Trophoblast cell (in vitro differentiated cells and primary cell): ENCODE data around the gene LRTM2.

Source experiments
- DNase-seq, 2 donors: peaks; one replicate each; pipeline ENCODE4 v3.0.0-alpha.2; 2016
- H2AFZ ChIP-seq: 2 replicates; pipeline ENCODE4 v1.6.1; 2013; ENCODE audit warnings: low read length, moderate library complexity, mild to moderate bottlenecking; ENCODE audit not compliant: insufficient read depth, poor library complexity
- H2AK5ac ChIP-seq: 2 replicates; pipeline ENCODE4 v1.6.1; 2013; ENCODE audit warnings: mild to moderate bottlenecking, low read length
- H2BK120ac ChIP-seq: 2 replicates; pipeline ENCODE4 v1.6.1; 2013; ENCODE audit warnings: low read length, mild to moderate bottlenecking, moderate library complexity; ENCODE audit not compliant: insufficient read depth, poor library complexity
- H2BK12ac ChIP-seq: 2 replicates; pipeline ENCODE4 v1.6.1; 2013; ENCODE audit warnings: mild to moderate bottlenecking, low read length, moderate library complexity
- H2BK5ac ChIP-seq: 2 replicates; pipeline ENCODE4 v1.6.1; 2013; ENCODE audit warnings: low read length, low read depth, moderate library complexity, mild to moderate bottlenecking; ENCODE audit not compliant: poor library complexity
- H3K14ac ChIP-seq: 2 replicates; pipeline ENCODE4 v1.6.1; 2013; ENCODE audit warnings: mild to moderate bottlenecking, low read length
- H3K18ac ChIP-seq: 2 replicates; pipeline ENCODE4 v1.6.1; 2013; ENCODE audit warnings: mild to moderate bottlenecking, low read length
- H3K23ac ChIP-seq: 2 replicates; pipeline ENCODE4 v1.6.1; 2013; ENCODE audit warnings: low read length
- H3K27ac ChIP-seq: 2 replicates; pipeline ENCODE4 v1.5.1; 2013; ENCODE audit warnings: low read depth, mild to moderate bottlenecking, inconsistent platforms, low read length, moderate library complexity
- H3K27me3 ChIP-seq: 2 replicates; pipeline ENCODE4 v1.6.1; 2013; ENCODE audit warnings: inconsistent platforms, mild to moderate bottlenecking, low read length, moderate library complexity; ENCODE audit not compliant: insufficient read depth
- H3K36me3 ChIP-seq, 2 experiments: 1 replicate in 1 of 2; 2 replicates in 1 of 2; pipeline ENCODE4 v1.6.1; 2013; ENCODE audit warnings: low read length in 2 of 2, mild to moderate bottlenecking in 2 of 2, moderate library complexity in 1 of 2; ENCODE audit not compliant: insufficient read depth in 2 of 2, control insufficient read depth in 1 of 2
- H3K4ac ChIP-seq: 2 replicates; pipeline ENCODE4 v1.6.1; 2013; ENCODE audit warnings: low read depth, mild to moderate bottlenecking, low read length, moderate library complexity
- H3K4me1 ChIP-seq, 2 experiments: 1 replicate in 1 of 2; 2 replicates in 1 of 2; pipeline ENCODE4 v1.6.1; 2013; ENCODE audit warnings: low read length in 2 of 2, mild to moderate bottlenecking in 2 of 2, moderate library complexity in 1 of 2; ENCODE audit not compliant: insufficient read depth in 2 of 2, control insufficient read depth in 1 of 2
- H3K4me2 ChIP-seq: 2 replicates; pipeline ENCODE4 v1.6.1; 2013; ENCODE audit warnings: inconsistent platforms, mild to moderate bottlenecking, low read length, moderate library complexity
- H3K4me3 ChIP-seq: 2 replicates; pipeline ENCODE4 v1.5.1; 2013; ENCODE audit warnings: mild to moderate bottlenecking, low read depth, low read length, inconsistent platforms
- H3K79me1 ChIP-seq: one replicate; pipeline ENCODE4 v1.6.1; 2013; ENCODE audit warnings: low read length
- H3K79me2 ChIP-seq: 2 replicates; pipeline ENCODE4 v1.6.1; 2013; ENCODE audit warnings: low read length, mild to moderate bottlenecking; ENCODE audit not compliant: control insufficient read depth, insufficient read depth, poor library complexity
- H3K9ac ChIP-seq: 2 replicates; pipeline ENCODE4 v1.6.1; 2013; ENCODE audit warnings: mild to moderate bottlenecking, low read length
- H3K9me3 ChIP-seq: 2 replicates; pipeline ENCODE4 v1.6.1; 2013; ENCODE audit warnings: low read depth, mild to moderate bottlenecking, control low read depth, inconsistent platforms, low read length; ENCODE audit not compliant: insufficient read depth
- H4K12ac ChIP-seq: 2 replicates; pipeline ENCODE4 v1.6.1; 2013; ENCODE audit warnings: low read depth, mild to moderate bottlenecking, low read length, moderate library complexity
- H4K8ac ChIP-seq: 2 replicates; pipeline ENCODE4 v1.6.1; 2013; ENCODE audit warnings: low read depth, mild to moderate bottlenecking, low read length, moderate library complexity
- H4K91ac ChIP-seq: one replicate; pipeline ENCODE4 v1.6.1; 2013; ENCODE audit warnings: low read depth, mild to moderate bottlenecking, low read length, moderate library complexity
- WGBS: extraction: QIAGEN DNeasy Blood & Tissue Kit; methylation state at CpG from one replicate; pipeline ENCODE4 v1.1.7; 2013; ENCODE audit warnings: missing lambda C conversion rate; ENCODE audit not compliant: insufficient read length, insufficient coverage; ENCODE audit errors: extremely low coverage; 5-methylcytosine and 5-hydroxymethylcytosine counted together

The LRTM2 gene

GRCh38 chr12:1793426-1794210 lies 26.7 kb upstream of the LRTM2 start:
- Histone ChIP-seq H3K4me1 (peaks cover 5 to 6% of the 10 kb centered on the region in 2 experiments), H3K4me2 (no peak overlapping the region), H3K18ac (no peak overlapping the region), H3K27ac (no peak overlapping the region), H3K14ac (no peak overlapping the region), H3K23ac (no peak overlapping the region), H2AK5ac (no peak overlapping the region), H3K9ac (no peak overlapping the region), H2BK5ac (no peak overlapping the region), H3K27me3 (no peaks in the 10 kb centered on the region), H3K9me3 (no peaks in the 10 kb centered on the region), H2AFZ (no peak overlapping the region), H4K91ac (no peak overlapping the region), H4K12ac (no peak overlapping the region), H3K4ac (no peak overlapping the region), H3K4me3 (no peak overlapping the region), H2BK12ac (no peak overlapping the region), H3K79me2 (no peaks in the 10 kb centered on the region), H3K36me3 (peaks cover 0 to 3% of the 10 kb centered on the region in 2 experiments), H4K8ac (no peak overlapping the region), H3K79me1 (no peaks in the 10 kb centered on the region), H2BK120ac (no peak overlapping the region)
- no peak for DNase-seq
- no CpG with 5 or more reads among the region's 26 CpGs for WGBS

- Histone ChIP-seq H3K18ac (no peak overlapping the region), H3K9me3 (no peaks in the 10 kb centered on the region), H2BK5ac (no peak overlapping the region), H3K4me1 (peaks cover 5 to 6% of the 10 kb centered on the region in 2 experiments), H2BK120ac (no peak overlapping the region), H3K14ac (no peak overlapping the region), H3K23ac (no peak overlapping the region), H3K79me2 (no peaks in the 10 kb centered on the region), H3K9ac (no peak overlapping the region), H3K4me2 (no peak overlapping the region), H3K79me1 (no peaks in the 10 kb centered on the region), H4K12ac (no peak overlapping the region), H3K27ac (no peak overlapping the region), H2AK5ac (no peak overlapping the region), H2BK12ac (no peak overlapping the region), H3K4me3 (no peak overlapping the region), H3K4ac (no peak overlapping the region), H3K27me3 (no peaks in the 10 kb centered on the region), H3K36me3 (peaks cover 0 to 3% of the 10 kb centered on the region in 2 experiments), H4K8ac (no peak overlapping the region), H2AFZ (no peak overlapping the region), H4K91ac (no peak overlapping the region)
- no peak for DNase-seq
- no CpG with 5 or more reads among the region's 15 CpGs for WGBS
These were observed 25.8 kb upstream of the LRTM2 start for GRCh38 chr12:1794440-1795090.

GRCh38 chr12:1795221-1795784 lies 25.1 kb upstream of the LRTM2 start:
- Histone ChIP-seq H3K23ac (no peak overlapping the region), H3K36me3 (peaks cover 0 to 3% of the 10 kb centered on the region in 2 experiments), H3K4ac (no peak overlapping the region), H3K14ac (no peak overlapping the region), H3K18ac (no peak overlapping the region), H3K9me3 (no peaks in the 10 kb centered on the region), H3K27ac (no peak overlapping the region), H3K79me1 (no peaks in the 10 kb centered on the region), H2BK12ac (no peak overlapping the region), H4K91ac (no peak overlapping the region), H4K8ac (no peak overlapping the region), H3K4me3 (no peak overlapping the region), H3K27me3 (no peaks in the 10 kb centered on the region), H2AK5ac (no peak overlapping the region), H3K4me2 (no peak overlapping the region), H3K79me2 (no peaks in the 10 kb centered on the region), H4K12ac (no peak overlapping the region), H2BK5ac (no peak overlapping the region), H3K9ac (no peak overlapping the region), H2BK120ac (no peak overlapping the region), H2AFZ (no peak overlapping the region), H3K4me1 (peaks cover 5 to 6% of the 10 kb centered on the region in 2 experiments)
- DNase-seq, result no peak
- WGBS, result no CpG with 5 or more reads among the region's 19 CpGs

GRCh38 chr12:1795785-1796514 lies 24.4 kb upstream of the LRTM2 start:
- Histone ChIP-seq H3K27me3 (no peaks in the 10 kb centered on the region), H3K4me1 (peaks cover 5 to 6% of the 10 kb centered on the region in 2 experiments), H3K79me2 (no peaks in the 10 kb centered on the region), H2BK120ac (no peak overlapping the region), H3K4me3 (peak overlapping the region; percentile 58), H3K9me3 (no peaks in the 10 kb centered on the region), H3K36me3 (no peaks in the 10 kb centered on the region), H3K4ac (no peak overlapping the region), H2AK5ac (no peak overlapping the region), H2BK5ac (no peak overlapping the region), H2BK12ac (no peak overlapping the region), H4K12ac (peak overlapping the region; percentile 9), H4K8ac (peak overlapping the region; percentile 80), H3K79me1 (no peaks in the 10 kb centered on the region), H3K4me2 (peak overlapping the region; percentile 64), H3K9ac (no peak overlapping the region), H3K14ac (peak overlapping the region; percentile 43), H3K23ac (no peak overlapping the region), H4K91ac (peak overlapping the region; percentile 10), H3K27ac (no peak overlapping the region), H3K18ac (no peak overlapping the region), H2AFZ (peak overlapping the region; percentile 54)
- WGBS, result no CpG with 5 or more reads among the region's 45 CpGs
- DNase-seq, result peak; percentile 83 to 90
